ENCODE results near the gene B4GALNT3.

B4GALNT3 gene

DNA sequence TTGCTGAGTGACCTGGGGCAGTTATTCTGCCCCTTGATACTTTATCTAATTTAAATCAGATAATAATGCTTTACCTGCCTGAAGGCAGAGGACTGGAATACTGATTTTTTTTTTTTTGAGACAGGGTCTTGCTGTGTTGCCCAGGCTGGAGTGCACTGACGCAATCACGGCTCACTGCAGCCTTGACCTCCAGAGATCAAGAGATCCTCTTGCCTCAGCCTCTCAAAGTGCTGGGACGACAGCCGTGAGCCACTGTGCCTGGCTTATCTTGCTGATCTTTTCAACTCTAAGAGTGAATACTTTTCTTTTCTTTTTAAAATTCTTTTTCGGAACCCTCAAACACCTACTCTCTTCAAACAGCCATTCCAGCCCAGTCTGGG lies 699 bp upstream of the B4GALNT3 start:
- Histone ChIP-seq H2AFZ (ENCODE audit: low read depth, low read length) (no peak overlapping the region), H3K9me3 (ENCODE audit: low read length) (no peaks in the 10 kb centered on the region), H3K4me3 (ENCODE audit: low read length) (peak overlapping the region; percentile 56), H3K36me3 (ENCODE audit: insufficient read depth, low read length) (no peaks in the 10 kb centered on the region), H3K4me1 (ENCODE audit: insufficient read depth, low read length) (peaks cover 16% of the 10 kb centered on the region), H3K27me3 (ENCODE audit: insufficient read depth, low read length) (peaks cover 16% of the 10 kb centered on the region)

DNA sequence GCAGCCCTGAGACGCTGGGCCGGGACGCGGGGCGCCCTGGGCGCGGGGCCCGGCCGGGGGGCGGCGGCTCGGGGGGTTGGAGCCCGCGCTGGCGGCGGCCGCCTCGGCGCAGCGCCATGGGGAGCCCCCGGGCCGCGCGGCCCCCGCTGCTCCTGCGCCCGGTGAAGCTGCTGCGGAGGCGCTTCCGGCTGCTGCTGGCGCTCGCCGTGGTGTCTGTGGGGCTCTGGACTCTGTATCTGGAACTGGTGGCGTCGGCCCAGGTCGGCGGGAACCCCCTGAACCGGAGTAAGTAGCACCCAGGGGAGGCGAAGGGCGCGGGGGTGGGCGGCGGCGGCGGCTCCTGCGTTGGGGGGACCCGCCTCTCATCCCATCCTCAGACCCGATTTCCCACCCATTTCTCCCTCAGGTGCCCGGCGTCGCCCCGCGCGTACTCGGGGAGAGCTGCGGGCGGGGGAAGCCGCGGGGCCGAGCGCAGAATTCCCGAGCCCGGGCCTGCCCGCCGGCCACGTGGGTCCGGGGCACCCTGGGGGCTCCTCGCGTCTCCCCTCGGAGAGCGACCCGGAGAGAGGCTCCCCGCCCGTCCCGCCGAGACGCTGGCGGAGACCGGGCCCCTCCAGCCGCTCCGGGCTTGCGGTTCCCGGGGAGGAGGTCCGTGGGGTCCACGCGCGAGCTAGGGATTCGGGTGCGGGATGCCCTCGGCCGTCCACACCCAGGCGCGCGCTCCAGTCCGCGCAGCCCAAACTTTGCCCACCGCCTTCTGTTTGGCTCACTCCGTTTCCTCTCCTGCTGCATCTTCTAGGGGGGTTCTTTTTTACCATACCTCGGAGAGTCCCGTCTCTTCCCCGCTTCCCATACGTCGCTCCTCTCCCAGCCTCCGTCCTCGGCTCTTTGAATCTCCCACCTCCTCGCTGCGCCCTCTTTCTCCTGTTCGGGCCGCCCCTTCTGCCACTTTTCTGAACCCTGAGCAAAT lies 807 bp downstream of the B4GALNT3 start:
- Histone ChIP-seq H3K4me3 (ENCODE audit: low read length) (peak overlapping the region; percentile 56), H3K27me3 (ENCODE audit: insufficient read depth, low read length) (peaks cover 16% of the 10 kb centered on the region), H3K4me1 (ENCODE audit: insufficient read depth, low read length) (peaks cover 11% of the 10 kb centered on the region), H3K9me3 (ENCODE audit: low read length) (no peaks in the 10 kb centered on the region), H3K36me3 (ENCODE audit: insufficient read depth, low read length) (no peaks in the 10 kb centered on the region), H2AFZ (ENCODE audit: low read depth, low read length) (peak overlapping the region; percentile 69)

DNA sequence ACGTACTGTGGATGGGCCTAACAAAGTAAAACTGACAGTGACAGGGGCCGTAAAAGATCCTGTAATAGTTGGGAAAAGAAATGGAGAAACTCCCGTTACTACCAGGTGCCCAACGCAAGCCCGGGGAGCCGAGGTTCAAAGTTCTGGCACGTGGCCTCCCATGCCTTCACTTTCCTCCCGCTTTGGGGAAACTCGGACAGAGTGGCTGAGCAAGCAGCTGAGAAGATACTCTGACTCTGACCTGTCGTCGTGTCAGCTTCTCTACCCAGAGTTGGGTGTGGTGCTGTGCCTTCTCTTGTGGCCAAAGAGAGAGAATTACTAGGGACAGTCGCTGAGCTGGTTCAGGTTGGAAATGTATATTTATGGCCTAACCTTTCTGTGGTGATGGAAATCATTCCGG lies 1.7 kb downstream of the B4GALNT3 start:
- Histone ChIP-seq H3K9me3 (ENCODE audit: low read length) (no peaks in the 10 kb centered on the region), H2AFZ (ENCODE audit: low read depth, low read length) (no peak overlapping the region), H3K4me3 (ENCODE audit: low read length) (no peak overlapping the region), H3K36me3 (ENCODE audit: insufficient read depth, low read length) (no peaks in the 10 kb centered on the region), H3K27me3 (ENCODE audit: insufficient read depth, low read length) (peaks cover 16% of the 10 kb centered on the region), H3K4me1 (ENCODE audit: insufficient read depth, low read length) (peaks cover 5% of the 10 kb centered on the region)

DNA sequence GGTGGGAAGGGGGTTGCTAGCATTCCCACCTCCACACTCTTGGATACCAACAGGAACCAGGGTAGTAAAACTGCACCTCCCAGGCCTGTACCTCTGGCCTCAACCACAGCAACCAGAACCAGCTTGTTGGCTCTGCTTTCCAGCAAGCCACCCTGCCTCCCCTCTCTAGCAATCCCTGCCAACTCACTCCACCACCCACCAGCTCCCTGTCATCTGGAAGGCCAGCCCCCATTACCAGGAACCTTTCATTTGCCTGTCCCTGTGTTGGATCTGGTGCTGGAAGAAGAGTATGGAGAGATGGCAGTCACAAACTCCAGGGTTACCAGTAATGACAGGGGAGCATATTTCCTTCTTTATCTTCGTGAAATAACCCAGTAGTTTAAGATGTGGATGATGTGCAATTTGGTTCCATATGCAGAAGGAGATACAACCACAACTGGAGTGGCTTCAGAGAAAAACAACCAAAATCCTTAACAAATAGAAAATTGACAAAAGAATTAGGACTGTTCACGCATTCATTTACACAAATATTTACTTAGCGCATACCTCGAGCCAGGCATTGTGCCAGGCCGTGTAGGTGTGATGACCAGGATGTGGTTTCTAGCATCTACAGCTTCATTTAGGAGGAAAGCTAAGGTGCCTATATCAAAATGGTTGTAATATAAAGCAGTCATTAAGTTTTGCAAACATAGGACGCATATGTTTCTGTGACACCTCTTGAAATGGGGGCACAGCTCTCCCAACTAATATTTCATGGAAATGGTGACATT lies 3.4 kb downstream of the B4GALNT3 start:
- no peaks in the 10 kb centered on the region for H3K9me3 ChIP-seq (ENCODE audit: low read length)
- peaks cover 5% of the 10 kb centered on the region for H3K4me1 ChIP-seq (ENCODE audit: insufficient read depth, low read length)
- peaks cover 16% of the 10 kb centered on the region for H3K27me3 ChIP-seq (ENCODE audit: insufficient read depth, low read length)
- H3K36me3 ChIP-seq (ENCODE audit: insufficient read depth, low read length), result no peaks in the 10 kb centered on the region
- H3K4me3 ChIP-seq (ENCODE audit: low read length), result no peak overlapping the region
- no peak overlapping the region for H2AFZ ChIP-seq (ENCODE audit: low read depth, low read length)

DNA sequence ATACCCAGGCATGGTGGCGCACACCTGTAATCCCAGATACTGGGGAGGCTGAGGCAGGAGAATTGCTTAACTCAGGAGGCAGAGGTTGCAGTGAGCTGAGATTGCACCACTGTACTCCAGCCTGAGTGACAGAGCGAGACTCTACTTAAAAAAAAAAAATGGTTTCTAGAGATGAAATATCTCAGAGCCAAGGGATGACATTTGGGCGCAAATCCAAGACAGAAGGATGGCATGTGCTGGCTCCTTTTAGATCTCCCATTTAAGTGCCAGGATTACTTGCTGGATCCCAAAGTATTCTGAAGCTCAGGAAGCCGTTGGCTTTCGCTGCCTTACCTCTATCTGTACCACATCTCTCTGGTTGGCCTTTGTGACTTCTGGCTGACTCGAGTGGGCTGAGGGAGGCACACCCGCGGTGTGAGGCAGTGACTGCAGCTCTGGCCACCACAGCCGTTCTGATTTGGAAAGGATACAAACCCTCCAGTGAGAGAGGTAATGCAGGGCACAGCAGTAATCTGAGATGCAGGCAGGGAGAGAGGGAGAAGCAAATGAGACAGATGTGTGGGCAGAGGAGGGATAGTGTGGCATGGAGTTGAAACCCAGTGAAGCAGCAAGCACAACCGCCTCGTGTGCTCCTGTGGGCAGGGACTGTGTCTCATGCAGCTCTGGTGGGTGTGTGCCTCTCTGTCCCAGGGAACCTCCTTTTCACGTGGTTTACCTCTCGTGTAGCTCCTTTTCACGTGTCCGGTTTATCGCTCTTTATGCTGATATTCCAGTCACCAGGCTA lies 4.9 kb downstream of the B4GALNT3 start:
- Histone ChIP-seq H3K4me1 (ENCODE audit: insufficient read depth, low read length) (no peaks in the 10 kb centered on the region), H3K27me3 (ENCODE audit: insufficient read depth, low read length) (peaks cover 16% of the 10 kb centered on the region), H3K9me3 (ENCODE audit: low read length) (no peaks in the 10 kb centered on the region), H2AFZ (ENCODE audit: low read depth, low read length) (no peak overlapping the region), H3K4me3 (ENCODE audit: low read length) (no peak overlapping the region), H3K36me3 (ENCODE audit: insufficient read depth, low read length) (no peaks in the 10 kb centered on the region)

DNA sequence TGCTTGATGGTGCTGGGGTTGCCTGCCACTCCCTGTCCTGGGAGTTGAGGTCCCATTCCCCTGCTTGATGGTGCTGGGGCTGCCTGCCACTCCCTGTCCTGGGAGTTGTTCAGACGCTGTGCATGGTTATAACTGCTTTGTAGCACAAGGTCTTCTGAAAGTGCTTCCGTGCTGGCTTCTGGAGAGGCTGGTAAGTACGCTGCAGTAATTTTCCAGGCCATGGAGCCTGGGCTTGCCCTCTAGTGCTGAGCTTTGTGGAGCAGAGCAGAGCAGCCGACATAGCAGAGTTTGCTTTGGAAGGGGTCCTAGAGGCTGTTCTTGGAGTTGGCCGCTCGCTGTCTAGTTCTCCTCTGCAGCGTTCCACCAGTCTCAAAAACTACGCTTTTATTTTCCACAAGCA lies 6.3 kb downstream of the B4GALNT3 start:
- Histone ChIP-seq H3K36me3 (ENCODE audit: insufficient read depth, low read length) (no peaks in the 10 kb centered on the region), H3K27me3 (ENCODE audit: insufficient read depth, low read length) (peaks cover 12% of the 10 kb centered on the region), H3K4me3 (ENCODE audit: low read length) (no peak overlapping the region), H2AFZ (ENCODE audit: low read depth, low read length) (no peak overlapping the region), H3K4me1 (ENCODE audit: insufficient read depth, low read length) (no peaks in the 10 kb centered on the region), H3K9me3 (ENCODE audit: low read length) (no peaks in the 10 kb centered on the region)

DNA sequence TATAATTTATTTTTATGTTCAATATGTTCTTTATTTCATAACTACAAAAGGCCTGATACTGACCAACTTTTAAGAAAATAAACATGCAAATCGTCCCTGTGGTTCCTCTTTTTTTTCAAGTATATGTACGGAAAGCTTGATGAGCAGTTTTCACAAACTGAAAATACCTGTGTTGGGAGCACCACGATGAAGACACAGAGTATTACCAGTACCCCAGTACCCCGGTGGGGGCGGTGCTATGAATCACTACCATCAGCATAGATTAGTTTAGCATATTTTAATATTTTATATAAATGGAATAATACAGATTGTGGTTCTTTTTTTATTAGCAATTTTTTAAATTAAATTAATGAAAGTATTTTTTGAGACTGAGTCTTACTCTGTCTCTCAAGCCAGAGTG lies 7.0 kb downstream of the B4GALNT3 start:
- Histone ChIP-seq H3K9me3 (ENCODE audit: low read length) (no peaks in the 10 kb centered on the region), H2AFZ (ENCODE audit: low read depth, low read length) (no peak overlapping the region), H3K4me3 (ENCODE audit: low read length) (no peak overlapping the region), H3K4me1 (ENCODE audit: insufficient read depth, low read length) (no peaks in the 10 kb centered on the region), H3K27me3 (ENCODE audit: insufficient read depth, low read length) (peaks cover 4% of the 10 kb centered on the region), H3K36me3 (ENCODE audit: insufficient read depth, low read length) (no peaks in the 10 kb centered on the region)

DNA sequence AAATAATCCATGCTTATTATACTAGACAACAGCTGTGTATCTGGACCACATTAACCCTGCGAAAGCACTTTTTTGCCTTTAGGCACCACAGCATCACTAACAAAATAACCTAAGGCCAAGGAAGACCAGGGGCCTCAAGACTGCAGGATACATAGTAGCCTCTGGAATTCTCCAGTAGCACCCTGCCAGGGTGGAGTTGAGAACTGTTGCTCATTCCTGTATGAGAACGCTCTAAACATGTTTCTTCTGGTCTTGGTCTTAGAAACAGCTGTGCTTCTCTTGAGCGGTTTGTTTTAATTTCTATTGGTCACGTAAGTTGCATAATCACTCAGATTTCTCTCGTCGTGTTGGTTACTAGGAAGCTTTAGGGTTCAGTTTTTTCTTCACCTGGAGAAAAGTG lies 7.9 kb downstream of the B4GALNT3 start:
- H3K9me3 ChIP-seq (ENCODE audit: low read length), result no peaks in the 10 kb centered on the region
- H3K4me1 ChIP-seq (ENCODE audit: insufficient read depth, low read length), result no peaks in the 10 kb centered on the region
- no peak overlapping the region for H2AFZ ChIP-seq (ENCODE audit: low read depth, low read length)
- no peaks in the 10 kb centered on the region for H3K27me3 ChIP-seq (ENCODE audit: insufficient read depth, low read length)
- no peaks in the 10 kb centered on the region for H3K36me3 ChIP-seq (ENCODE audit: insufficient read depth, low read length)
- no peak overlapping the region for H3K4me3 ChIP-seq (ENCODE audit: low read length)

DNA sequence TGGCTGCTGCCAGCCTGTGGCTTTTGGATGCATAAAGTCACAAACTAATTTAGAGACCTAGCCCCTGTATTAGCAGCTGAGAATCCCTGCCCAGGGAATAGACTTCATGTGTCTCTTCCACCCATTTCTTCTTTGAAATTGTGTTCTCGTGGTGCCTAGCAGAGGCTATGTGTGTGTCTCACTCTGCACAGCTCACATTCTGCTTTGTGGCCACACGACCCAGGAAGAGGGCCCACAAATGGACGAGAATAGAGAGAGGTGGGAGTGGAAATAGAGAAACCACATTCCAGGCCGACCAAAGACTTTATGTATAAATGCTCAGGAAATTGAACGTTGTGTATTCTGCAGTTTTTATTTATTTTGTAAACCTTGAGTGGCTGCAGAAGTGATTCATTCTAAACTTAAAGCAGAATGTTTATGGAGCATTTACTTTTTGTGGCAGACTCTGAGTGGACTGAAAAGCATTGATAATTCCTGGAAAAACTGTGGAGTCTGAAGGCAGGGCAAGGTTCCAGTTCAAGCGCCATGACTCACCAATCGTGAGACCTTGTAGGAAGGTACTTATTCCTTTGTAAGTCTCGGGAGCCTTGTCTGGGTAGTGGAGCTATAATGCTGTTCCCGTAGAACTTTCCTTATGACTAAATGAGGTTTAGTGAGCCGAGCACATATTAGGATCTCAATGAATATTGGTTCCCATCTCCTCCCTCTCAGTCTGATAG lies 9.1 kb downstream of the B4GALNT3 start:
- Histone ChIP-seq H3K27me3 (ENCODE audit: insufficient read depth, low read length) (no peaks in the 10 kb centered on the region), H2AFZ (ENCODE audit: low read depth, low read length) (no peak overlapping the region), H3K4me3 (ENCODE audit: low read length) (no peak overlapping the region), H3K9me3 (ENCODE audit: low read length) (no peaks in the 10 kb centered on the region), H3K36me3 (ENCODE audit: insufficient read depth, low read length) (no peaks in the 10 kb centered on the region), H3K4me1 (ENCODE audit: insufficient read depth, low read length) (no peaks in the 10 kb centered on the region)

DNA sequence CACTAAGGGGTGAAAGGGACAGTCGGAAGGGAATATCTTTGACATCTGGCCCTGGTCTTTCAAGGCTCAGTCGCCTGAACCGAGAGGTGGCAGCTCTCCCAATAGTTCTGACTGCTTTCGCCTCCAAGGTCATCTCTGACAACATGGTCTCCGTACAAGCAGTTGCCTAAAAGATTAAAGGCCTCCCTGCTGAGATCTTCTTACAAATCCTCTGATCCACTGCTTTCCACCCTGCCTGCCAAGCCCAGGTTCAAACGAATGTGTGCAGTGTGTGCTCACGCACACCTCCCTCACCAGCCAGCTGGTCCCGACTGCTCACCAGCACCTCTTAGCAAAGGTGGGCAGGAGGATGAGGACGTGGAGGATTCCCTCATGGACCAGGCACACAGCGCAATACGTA lies 10.4 kb downstream of the B4GALNT3 start:
- Histone ChIP-seq H3K27me3 (ENCODE audit: insufficient read depth, low read length) (no peaks in the 10 kb centered on the region), H3K4me3 (ENCODE audit: low read length) (no peak overlapping the region), H3K9me3 (ENCODE audit: low read length) (no peaks in the 10 kb centered on the region), H3K36me3 (ENCODE audit: insufficient read depth, low read length) (no peaks in the 10 kb centered on the region), H3K4me1 (ENCODE audit: insufficient read depth, low read length) (no peaks in the 10 kb centered on the region), H2AFZ (ENCODE audit: low read depth, low read length) (no peak overlapping the region)

DNA sequence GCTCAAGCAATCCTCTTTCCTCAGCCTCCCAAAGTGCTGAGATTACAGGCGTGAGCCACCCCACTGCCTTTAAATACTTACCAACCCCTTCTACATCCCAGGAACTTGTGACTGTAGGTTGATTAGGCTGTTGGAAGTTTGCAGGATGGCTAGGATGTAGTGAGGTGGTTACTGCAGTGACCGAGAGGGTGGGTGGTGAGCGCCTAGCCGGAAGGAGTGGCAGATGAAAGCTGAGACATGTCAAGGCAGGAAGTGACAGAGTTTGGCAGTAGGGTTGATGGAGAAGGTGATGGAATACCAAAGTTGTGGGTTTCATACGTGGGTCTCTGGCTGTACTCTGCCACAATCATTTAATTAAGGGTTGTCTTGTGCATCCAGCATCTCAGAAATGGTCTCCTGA lies 13.5 kb downstream of the B4GALNT3 start:
- Histone ChIP-seq H3K27me3 (ENCODE audit: insufficient read depth, low read length) (no peaks in the 10 kb centered on the region), H3K4me1 (ENCODE audit: insufficient read depth, low read length) (peaks cover 7% of the 10 kb centered on the region), H3K36me3 (ENCODE audit: insufficient read depth, low read length) (no peaks in the 10 kb centered on the region), H3K4me3 (ENCODE audit: low read length) (no peak overlapping the region), H2AFZ (ENCODE audit: low read depth, low read length) (no peak overlapping the region), H3K9me3 (ENCODE audit: low read length) (no peaks in the 10 kb centered on the region)

DNA sequence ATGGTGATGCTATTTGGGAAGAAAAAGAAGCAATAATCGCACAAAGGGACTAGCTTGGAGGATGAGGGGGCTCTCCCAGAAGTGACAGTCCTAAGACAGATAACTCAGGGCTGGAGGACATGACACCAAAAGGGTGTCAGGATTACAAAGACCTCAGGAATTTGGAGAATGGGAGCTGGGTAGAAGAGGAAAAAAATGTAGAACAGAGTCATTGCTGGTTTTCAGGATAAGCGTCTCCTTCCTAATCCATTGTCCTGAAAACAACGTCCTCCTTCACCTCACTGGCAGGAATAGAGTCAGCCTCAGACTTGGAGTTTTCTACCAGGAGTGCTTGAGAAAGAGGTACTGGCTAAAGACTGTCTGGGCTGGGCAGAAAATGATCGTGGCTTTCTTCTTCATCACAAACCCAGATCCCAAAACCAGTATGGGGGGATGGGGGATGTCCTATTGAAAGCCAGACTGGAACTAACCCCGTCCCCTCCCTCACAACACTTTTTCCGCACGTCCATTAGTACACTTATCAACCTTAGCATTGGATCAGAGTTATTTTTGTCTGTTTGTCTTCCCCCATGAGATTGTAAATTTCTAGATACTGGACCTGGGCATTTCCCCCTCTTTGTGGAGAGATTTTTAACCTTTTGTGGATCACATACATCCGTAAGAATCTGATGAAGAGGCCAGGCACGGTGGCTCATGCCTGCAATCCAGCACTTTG lies 14.3 kb downstream of the B4GALNT3 start:
- no peak overlapping the region for H2AFZ ChIP-seq (ENCODE audit: low read depth, low read length)
- H3K4me3 ChIP-seq (ENCODE audit: low read length), result no peak overlapping the region
- peaks cover 7% of the 10 kb centered on the region for H3K4me1 ChIP-seq (ENCODE audit: insufficient read depth, low read length)
- H3K9me3 ChIP-seq (ENCODE audit: low read length), result no peaks in the 10 kb centered on the region
- H3K27me3 ChIP-seq (ENCODE audit: insufficient read depth, low read length), result no peaks in the 10 kb centered on the region
- no peaks in the 10 kb centered on the region for H3K36me3 ChIP-seq (ENCODE audit: insufficient read depth, low read length)
